ENCODE data around the gene PSKH1.

DNA sequence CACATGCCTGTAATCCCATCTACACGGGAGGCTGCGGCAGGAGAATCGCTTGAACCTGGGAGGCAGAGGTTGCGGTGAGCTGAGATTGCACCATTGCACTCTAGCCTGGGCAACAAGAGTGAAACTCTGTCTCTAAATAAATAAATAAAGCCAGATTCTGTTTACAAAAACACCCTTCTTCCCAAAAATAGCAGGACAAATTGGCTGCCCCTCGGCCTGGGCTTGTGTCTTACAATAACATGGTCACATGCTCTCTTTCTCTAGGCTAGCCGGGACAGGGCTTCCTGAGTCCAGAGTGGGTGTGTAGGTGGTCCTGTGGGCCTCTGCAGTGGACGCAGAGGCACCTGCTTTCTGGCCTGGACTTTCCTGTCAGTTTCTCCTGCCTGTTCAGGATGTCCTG, 23.4 kb upstream of the PSKH1 start:
- TF ChIP-seq POLR2A (IDR thresholded peaks at IDR 0.05) = no peak
- TF ChIP-seq, protein P1, sequence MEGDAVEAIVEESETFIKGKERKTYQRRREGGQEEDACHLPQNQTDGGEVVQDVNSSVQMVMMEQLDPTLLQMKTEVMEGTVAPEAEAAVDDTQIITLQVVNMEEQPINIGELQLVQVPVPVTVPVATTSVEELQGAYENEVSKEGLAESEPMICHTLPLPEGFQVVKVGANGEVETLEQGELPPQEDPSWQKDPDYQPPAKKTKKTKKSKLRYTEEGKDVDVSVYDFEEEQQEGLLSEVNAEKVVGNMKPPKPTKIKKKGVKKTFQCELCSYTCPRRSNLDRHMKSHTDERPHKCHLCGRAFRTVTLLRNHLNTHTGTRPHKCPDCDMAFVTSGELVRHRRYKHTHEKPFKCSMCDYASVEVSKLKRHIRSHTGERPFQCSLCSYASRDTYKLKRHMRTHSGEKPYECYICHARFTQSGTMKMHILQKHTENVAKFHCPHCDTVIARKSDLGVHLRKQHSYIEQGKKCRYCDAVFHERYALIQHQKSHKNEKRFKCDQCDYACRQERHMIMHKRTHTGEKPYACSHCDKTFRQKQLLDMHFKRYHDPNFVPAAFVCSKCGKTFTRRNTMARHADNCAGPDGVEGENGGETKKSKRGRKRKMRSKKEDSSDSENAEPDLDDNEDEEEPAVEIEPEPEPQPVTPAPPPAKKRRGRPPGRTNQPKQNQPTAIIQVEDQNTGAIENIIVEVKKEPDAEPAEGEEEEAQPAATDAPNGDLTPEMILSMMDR (IDR thresholded peaks at IDR 0.05 in 8 of 11, conservative IDR thresholded peaks at IDR 0.05 in 3 of 11) = no peak
